Measurements from ENCODE around the gene ZBTB24.
"Not testable (repeated sequence)": the region's sequence is repeated elsewhere in the genome, so short reads cannot be mapped to it uniquely, and the experiment has no call there.

ZBTB24 gene

DNA sequence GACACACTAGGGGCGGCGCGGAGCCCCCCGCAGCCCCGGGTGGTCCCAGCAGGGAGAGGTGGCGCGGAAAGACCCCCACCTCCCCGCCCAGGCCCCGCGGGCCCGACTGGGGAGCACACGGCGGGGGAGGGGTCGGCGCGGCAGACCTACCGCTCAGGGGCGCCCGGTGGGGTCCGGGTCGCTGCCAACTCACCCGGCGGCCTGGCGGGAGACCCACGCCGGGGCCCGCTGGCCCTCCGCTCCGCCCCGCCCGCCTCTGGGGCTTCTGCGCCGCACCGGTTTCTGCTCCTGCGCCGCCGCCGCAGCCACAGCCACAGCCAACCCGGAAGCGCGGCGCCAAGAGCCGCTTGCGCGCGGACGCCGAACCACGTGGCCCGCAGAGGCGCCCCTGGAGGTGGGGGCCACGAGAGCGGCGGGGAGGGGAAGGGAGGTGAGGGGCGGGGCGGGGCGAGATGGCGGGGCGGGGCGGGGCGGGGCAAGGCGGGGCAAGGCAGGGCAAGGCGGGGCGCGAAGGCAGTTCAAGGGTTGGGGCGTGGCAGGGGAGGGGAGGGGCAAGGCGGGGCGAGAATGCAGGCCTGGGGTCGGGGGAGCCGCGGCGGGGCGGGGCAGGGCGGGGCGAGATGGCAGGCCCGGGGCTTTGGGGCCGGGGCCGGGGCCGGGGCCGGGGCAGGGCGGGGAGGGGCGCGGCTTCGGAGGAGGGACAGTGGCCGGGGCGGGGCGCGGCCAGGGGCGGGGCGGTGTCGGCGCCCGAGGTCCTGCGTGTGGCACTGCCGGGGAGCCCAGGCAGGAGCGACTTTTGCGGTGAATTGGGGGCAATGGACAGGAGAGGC is at the start of gene ZBTB24:
ZBTB24 (minus strand) TSS at position 315 of the 830 bp plus-strand sequence. CDS start 1,193 bp downstream, outside the sequence.
- ATAC-seq = peak; percentile 95

DNA sequence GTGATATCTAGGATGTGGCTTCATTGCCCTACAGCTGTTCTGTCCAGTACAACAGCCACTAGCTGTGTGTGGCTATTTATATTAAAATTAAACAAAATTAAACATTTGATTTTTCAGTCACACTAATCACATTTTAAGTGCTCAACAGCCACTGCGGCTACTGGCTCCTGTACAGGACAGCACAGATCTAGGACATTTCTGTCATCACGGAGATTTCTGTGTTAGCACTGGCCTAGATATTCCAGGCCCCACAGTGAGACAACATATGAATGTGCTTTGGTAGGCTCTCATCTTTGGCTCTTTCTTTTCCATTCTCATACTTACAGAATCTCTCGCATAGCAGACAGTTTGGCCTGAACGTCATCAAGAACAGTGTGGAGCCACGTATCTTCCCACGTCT is 48.4 kb upstream of the ZBTB24 start:
- no peak overlapping the region for H3K27ac Mint-ChIP-seq
- H3K36me3 Mint-ChIP-seq = no peaks in the 10 kb centered on the region
- H3K27me3 Mint-ChIP-seq = no peaks in the 10 kb centered on the region
- H3K4me3 Mint-ChIP-seq = no peak overlapping the region
- peak; percentile 8 for ATAC-seq
- H3K4me1 Mint-ChIP-seq = peaks cover 6% of the 10 kb centered on the region
- H3K9me3 Mint-ChIP-seq = no peaks in the 10 kb centered on the region

More for the DNA sequence above, at the start of gene ZBTB24:
- H3K4me3 Mint-ChIP-seq = peak within 1 kb of the TSS; percentile 99
- peaks cover 62% of the 10 kb centered on the region for H3K4me1 Mint-ChIP-seq
- H3K36me3 Mint-ChIP-seq = peaks cover 26% of the 10 kb centered on the region
- no peaks in the 10 kb centered on the region for H3K27me3 Mint-ChIP-seq
- H3K27ac Mint-ChIP-seq = peak within 1 kb of the TSS; percentile 90
- H3K9me3 Mint-ChIP-seq = no peaks in the 10 kb centered on the region

GRCh38 chr6:109527989-109528388 is 45.0 kb upstream of the ZBTB24 start:
- peaks cover 6% of the 10 kb centered on the region for H3K4me1 Mint-ChIP-seq
- H3K27me3 Mint-ChIP-seq = no peaks in the 10 kb centered on the region
- no peak overlapping the region for H3K4me3 Mint-ChIP-seq
- peaks cover 15% of the 10 kb centered on the region for H3K36me3 Mint-ChIP-seq
- H3K27ac Mint-ChIP-seq = no peak overlapping the region
- ATAC-seq = no peak
- peaks cover 5% of the 10 kb centered on the region for H3K9me3 Mint-ChIP-seq

DNA sequence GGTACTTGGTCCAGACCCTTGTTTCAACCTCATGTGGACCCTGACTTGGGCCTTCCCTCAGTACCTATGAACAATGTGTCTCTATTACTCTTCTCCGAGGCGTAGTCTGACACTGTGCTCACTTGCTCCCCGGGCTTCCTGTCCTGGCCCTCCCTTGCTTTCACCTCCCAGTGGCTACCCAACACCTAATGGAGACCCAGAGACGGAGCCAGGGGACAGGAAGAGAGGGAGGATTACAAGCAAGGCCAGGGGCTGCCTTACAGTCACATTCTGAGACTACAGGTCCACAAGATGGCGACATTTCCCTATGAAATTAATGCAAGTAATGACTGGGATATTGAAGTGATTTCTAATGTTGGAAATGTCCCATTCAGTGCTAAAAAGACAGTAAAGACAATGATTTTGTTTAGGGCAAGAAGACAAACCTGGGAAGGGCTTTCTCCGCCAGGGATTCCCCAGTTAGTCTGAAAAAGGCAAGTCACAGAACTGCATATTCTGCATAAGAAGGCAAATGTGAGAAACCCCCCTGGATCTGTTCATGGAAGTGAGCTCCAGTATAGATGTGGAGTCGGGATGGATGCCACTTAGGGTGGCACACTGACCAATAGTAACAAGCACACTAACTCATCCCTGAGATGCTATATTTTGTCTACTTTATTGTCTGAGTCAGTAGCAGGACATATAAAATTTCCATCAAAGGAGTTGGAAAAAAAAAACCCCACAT is 44.0 kb upstream of the ZBTB24 start:
- peak overlapping the region; percentile 18 for H3K27ac Mint-ChIP-seq
- ATAC-seq = peak; percentile 72
- H3K4me3 Mint-ChIP-seq = no peak overlapping the region
- H3K36me3 Mint-ChIP-seq = peaks cover 15% of the 10 kb centered on the region
- H3K27me3 Mint-ChIP-seq = no peaks in the 10 kb centered on the region
- H3K9me3 Mint-ChIP-seq = peaks cover 5% of the 10 kb centered on the region
- peaks cover 6% of the 10 kb centered on the region for H3K4me1 Mint-ChIP-seq

GRCh38 chr6:109524129-109524528 is 41.1 kb upstream of the ZBTB24 start:
- H3K9me3 Mint-ChIP-seq = peaks cover 8% of the 10 kb centered on the region
- H3K36me3 Mint-ChIP-seq = peaks cover 24% of the 10 kb centered on the region
- H3K4me1 Mint-ChIP-seq = peaks cover 6% of the 10 kb centered on the region
- ATAC-seq = no peak
- no peaks in the 10 kb centered on the region for H3K27me3 Mint-ChIP-seq
- no peak overlapping the region for H3K4me3 Mint-ChIP-seq
- no peak overlapping the region for H3K27ac Mint-ChIP-seq

DNA sequence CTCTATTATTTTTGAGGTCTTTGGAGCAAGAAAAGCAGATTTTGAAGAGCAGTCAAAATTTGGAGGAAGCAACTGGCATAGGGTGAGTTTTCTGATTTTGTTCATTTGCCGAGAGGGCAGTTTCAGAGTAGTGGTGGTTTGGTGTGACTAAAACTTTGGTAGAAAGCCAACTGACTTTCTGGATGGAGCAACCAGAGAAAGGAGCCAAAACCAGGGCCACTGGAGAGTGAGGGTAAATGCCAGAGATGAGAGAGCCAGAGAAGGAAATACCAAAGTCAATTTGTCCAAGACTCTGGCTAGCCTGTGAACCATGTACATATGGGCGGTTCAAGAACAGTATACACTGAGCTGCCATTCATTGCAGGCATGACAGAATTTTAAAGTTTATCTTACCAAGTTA is 40.5 kb upstream of the ZBTB24 start:
- Mint-ChIP-seq H3K27ac (no peak overlapping the region), H3K27me3 (no peaks in the 10 kb centered on the region), H3K4me1 (peaks cover 6% of the 10 kb centered on the region), H3K36me3 (peaks cover 24% of the 10 kb centered on the region), H3K4me3 (no peak overlapping the region), H3K9me3 (peaks cover 8% of the 10 kb centered on the region)
- no peak for ATAC-seq

- H3K27ac Mint-ChIP-seq = no peak overlapping the region
- ATAC-seq = no peak
These were observed 38.1 kb upstream of the ZBTB24 start for GRCh38 chr6:109521080-109521479.

DNA sequence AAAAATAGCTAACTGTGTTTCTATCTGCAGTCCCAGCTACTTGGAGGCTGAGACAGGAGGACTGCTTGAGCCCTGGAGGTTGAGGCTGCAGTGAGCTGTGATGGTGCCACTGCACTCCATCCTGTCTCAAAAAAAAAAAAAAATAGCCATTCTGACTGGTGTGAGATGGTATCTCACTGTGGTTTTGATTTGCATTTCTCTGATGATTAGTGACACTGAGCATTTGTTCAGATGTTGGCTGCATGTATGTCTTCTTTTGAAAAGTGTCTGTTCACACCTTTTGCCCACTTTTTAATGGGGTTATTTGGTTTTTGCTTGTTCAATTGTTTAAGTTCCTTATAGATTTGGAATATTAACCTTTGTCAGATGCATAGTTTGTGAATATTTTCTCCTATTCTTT is 36.6 kb upstream of the ZBTB24 start:
- not testable (repeated sequence) for H3K27ac Mint-ChIP-seq, H3K9me3 Mint-ChIP-seq, H3K4me1 Mint-ChIP-seq, ATAC-seq, H3K27me3 Mint-ChIP-seq, H3K4me3 Mint-ChIP-seq
- peaks cover 24% of the 10 kb centered on the region for H3K36me3 Mint-ChIP-seq

More at GRCh38 chr6:109521080-109521479, 38.1 kb upstream of the ZBTB24 start:
- H3K36me3 Mint-ChIP-seq = peaks cover 24% of the 10 kb centered on the region
- no peaks in the 10 kb centered on the region for H3K27me3 Mint-ChIP-seq
- H3K9me3 Mint-ChIP-seq = peaks cover 8% of the 10 kb centered on the region
- H3K4me1 Mint-ChIP-seq = peaks cover 9% of the 10 kb centered on the region
- H3K4me3 Mint-ChIP-seq = no peak overlapping the region

GRCh38 chr6:109516929-109517328 is 33.9 kb upstream of the ZBTB24 start:
- Mint-ChIP-seq H3K9me3 (peaks cover 3% of the 10 kb centered on the region), H3K4me1 (peaks cover 10% of the 10 kb centered on the region), H3K27ac (no peak overlapping the region), H3K36me3 (peaks cover 10% of the 10 kb centered on the region), H3K4me3 (no peak overlapping the region), H3K27me3 (no peaks in the 10 kb centered on the region)
- no peak for ATAC-seq

- Mint-ChIP-seq H3K36me3 (peaks cover 10% of the 10 kb centered on the region), H3K4me3 (no peak overlapping the region)
These were observed 32.9 kb upstream of the ZBTB24 start for GRCh38 chr6:109515781-109516409.

GRCh38 chr6:109514946-109515345 is 31.9 kb upstream of the ZBTB24 start:
- H3K4me1 Mint-ChIP-seq = peaks cover 10% of the 10 kb centered on the region
- no peak overlapping the region for H3K4me3 Mint-ChIP-seq
- peaks cover under 1% of the 10 kb centered on the region for H3K36me3 Mint-ChIP-seq
- no peak for ATAC-seq
- peak overlapping the region; percentile 8 for H3K27ac Mint-ChIP-seq
- peaks cover 3% of the 10 kb centered on the region for H3K9me3 Mint-ChIP-seq
- no peaks in the 10 kb centered on the region for H3K27me3 Mint-ChIP-seq

More at GRCh38 chr6:109515781-109516409, 32.9 kb upstream of the ZBTB24 start:
- Mint-ChIP-seq H3K4me1 (peaks cover 10% of the 10 kb centered on the region), H3K9me3 (peaks cover 3% of the 10 kb centered on the region), H3K27me3 (no peaks in the 10 kb centered on the region), H3K27ac (peak overlapping the region; percentile 8)
- ATAC-seq = no peak

- Mint-ChIP-seq H3K9me3 (peaks cover 3% of the 10 kb centered on the region), H3K27me3 (no peaks in the 10 kb centered on the region), H3K27ac (no peak overlapping the region), H3K4me3 (no peak overlapping the region), H3K4me1 (peaks cover 10% of the 10 kb centered on the region), H3K36me3 (no peaks in the 10 kb centered on the region)
- no peak for ATAC-seq
These were observed 30.6 kb upstream of the ZBTB24 start for GRCh38 chr6:109513571-109514071.

DNA sequence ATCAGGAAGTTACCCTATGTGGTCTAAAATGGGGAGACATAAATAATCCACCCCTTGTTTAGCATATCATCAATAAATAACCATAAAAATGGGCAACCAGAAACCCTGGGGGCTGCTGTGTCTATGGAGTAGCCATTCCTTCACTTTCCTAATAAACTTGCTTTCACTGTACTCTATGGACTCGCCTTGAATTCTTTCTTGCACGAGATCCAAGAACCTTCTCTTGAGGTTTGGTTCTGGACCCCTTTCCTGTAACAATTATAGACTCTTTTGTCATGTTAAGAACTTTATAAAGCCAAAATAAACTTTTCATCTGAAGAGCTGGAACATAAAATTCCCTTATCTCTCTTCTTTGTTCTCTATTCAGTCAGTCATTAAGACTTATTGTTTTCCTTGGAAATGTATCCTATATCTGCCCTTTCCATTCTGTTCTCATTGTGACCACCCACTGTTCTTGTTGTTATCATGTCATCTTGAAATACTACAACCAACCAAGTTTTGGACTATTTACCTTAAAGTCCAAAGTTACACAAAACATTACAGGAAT is 29.3 kb upstream of the ZBTB24 start:
- Mint-ChIP-seq H3K4me1 (peaks cover 10% of the 10 kb centered on the region), H3K27ac (no peak overlapping the region), H3K36me3 (no peaks in the 10 kb centered on the region), H3K4me3 (no peak overlapping the region), H3K27me3 (no peaks in the 10 kb centered on the region), H3K9me3 (peaks cover 3% of the 10 kb centered on the region)
- ATAC-seq = no peak

DNA sequence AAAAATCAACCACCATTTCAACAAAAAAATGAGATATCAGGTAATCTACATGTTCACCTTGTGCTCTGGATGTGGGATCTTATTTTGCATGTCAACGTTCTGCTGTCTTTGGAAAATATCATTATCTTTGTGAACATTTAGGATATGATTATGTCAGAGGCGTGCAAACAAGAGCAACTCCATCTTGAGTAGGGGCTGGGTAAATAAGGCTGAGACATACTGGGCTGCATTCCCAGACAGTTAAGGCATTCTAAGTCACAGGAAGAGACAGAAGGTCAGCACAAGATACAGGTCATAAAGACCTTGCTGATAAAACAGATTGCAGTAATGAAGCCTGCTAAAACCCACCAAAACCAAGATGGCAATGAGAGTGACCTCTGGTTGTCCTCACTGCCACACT is 28.8 kb upstream of the ZBTB24 start:
- Mint-ChIP-seq H3K27me3 (no peaks in the 10 kb centered on the region), H3K36me3 (no peaks in the 10 kb centered on the region), H3K4me3 (no peak overlapping the region), H3K4me1 (peaks cover 8% of the 10 kb centered on the region), H3K9me3 (peaks cover 3% of the 10 kb centered on the region), H3K27ac (no peak overlapping the region)
- ATAC-seq = no peak

- Mint-ChIP-seq H3K27me3 (no peaks in the 10 kb centered on the region), H3K27ac (no peak overlapping the region), H3K9me3 (peaks cover 3% of the 10 kb centered on the region), H3K36me3 (no peaks in the 10 kb centered on the region), H3K4me3 (no peak overlapping the region), H3K4me1 (no peaks in the 10 kb centered on the region)
- ATAC-seq = no peak
These were observed 27.3 kb upstream of the ZBTB24 start for GRCh38 chr6:109510358-109510757.

Data from stimulated activated memory B cell treated with anti-CD40 and anti-IgM and Interleukin-4, amounts not matched to agents 10 μg/mL and 1 μg/mL and 100 μg/mL, for 72 hours (primary cell).